ENCODE results near the gene ANO6.
"Not testable (repeated sequence)": the region's sequence is repeated elsewhere in the genome, so short reads cannot be mapped to it uniquely, and the experiment has no call there.

ANO6 gene

DNA sequence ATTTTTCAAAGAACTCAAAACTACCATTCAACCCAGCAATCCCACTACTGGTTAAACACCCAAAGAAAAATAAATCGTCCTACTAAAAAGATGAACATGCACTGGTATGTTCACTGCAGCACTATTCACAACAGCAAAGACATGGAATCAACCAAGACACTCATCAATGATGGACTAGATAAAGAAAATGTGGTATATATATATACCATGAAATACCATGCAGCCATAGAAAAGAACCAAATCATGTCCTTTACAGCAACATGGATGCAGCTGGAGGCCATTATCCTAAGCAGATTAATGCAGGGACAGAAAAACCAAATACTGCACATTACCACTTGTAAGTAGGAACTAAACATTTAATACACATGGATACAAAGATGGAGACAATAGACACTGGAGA is 3.8 kb upstream of the ANO6 start:
- DNase-seq, result no peak

DNA sequence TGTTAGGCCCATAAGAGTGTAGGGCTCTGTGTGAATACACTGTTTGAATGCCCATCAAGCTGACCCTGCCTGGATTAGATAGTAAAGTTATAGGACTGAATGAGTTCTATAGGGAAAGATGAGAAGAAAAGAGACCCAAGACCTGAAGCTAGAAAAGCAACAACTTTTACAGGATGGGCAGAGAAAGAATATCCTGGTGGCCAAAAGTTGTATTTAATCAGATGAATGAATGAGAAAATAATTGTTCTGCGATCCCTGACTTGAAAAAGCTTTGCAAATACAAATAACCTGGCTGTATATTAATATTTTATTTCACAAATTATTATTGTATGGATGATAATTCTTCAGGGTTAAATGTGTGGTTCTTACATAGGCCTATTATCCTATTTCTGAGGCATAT is 2.8 kb upstream of the ANO6 start:
- no peak for DNase-seq

DNA sequence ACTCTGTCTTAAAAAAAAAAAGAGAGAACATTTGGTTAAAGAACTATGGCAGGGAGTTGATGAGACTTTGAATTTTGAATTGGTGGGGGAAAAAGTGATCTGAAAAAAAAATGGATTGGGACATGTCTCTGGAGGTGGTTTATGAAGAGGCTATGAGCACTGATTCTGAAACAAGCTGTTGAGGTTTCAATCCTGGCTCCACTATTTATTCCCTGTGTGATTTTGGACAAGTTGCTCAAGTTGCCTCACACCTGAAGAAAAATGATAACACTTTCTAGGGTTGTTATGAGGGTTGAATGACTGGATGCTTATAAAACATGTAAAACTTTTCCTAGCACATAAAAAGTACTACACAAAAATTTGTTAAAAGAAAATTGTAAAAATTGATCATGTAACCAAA is 1.8 kb upstream of the ANO6 start:
- no peak for DNase-seq

DNA sequence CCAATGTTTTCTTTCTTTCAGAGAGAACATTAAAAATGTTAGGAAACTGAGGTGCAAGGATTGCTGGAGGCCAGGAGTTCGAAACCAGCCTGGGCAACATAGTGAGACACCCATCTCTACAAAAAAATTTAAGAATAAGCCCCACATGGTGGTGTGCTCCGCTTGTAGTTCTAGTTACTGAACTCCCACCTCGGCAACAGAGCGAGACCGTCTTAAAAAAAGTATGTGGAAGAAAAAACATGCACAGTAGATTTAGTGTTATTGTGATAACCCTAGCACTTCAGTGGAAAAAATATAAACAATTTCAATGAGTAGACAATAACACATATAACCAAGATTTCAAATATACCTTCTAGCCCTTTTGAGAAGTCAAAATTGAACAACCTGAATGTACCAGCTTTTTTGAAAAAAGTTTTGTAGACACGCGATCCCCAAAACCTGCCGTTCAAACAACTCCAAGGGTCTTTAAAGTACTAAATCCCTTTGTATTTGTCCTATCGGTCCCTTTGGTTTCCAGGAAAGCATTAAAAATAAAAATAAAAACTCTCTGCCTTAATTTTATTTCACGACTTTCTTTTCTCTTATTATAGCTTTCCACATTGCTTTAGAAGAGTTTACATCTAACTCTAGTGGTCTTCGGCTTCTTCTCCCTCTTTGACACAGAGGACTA is 1.0 kb upstream of the ANO6 start:
- DNase-seq, result peak; percentile 54

DNA sequence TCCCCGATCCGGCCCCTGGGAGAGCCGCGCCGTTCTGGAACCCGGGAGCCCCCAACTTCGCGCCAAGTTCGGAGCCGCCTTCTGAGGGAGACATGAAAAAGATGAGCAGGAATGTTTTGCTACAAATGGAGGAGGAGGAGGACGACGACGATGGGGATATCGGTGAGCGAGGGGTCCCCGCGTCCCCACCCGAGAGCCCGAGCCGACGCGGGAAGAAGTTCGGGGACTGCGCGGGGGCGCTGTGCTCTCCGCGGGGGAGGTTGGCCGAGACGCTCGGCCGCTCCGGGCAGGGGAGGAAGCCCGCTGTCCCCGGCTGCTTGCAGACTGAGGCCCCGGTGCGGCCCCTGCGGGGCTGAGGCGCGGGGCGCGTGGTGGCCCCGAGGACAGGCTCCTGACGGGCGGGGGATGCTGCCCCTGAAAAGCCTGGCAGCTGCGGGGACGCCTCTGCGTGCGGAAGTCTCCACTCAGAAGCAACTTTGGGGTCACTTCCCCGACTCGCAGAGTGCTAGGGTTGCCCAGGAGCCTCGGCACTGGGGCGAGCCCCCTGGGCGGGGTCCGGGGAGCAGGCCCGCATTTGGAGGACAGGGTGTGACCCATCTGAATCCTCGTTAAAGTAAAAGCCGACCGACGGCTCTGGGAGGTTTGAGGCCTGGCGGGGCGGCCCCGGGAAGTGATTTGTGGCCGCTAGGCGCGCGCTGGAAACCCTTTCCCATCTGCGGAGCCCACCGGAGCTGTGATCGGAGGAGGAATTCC is 511 bp downstream of the ANO6 start:
- peak; percentile 68 for DNase-seq

DNA sequence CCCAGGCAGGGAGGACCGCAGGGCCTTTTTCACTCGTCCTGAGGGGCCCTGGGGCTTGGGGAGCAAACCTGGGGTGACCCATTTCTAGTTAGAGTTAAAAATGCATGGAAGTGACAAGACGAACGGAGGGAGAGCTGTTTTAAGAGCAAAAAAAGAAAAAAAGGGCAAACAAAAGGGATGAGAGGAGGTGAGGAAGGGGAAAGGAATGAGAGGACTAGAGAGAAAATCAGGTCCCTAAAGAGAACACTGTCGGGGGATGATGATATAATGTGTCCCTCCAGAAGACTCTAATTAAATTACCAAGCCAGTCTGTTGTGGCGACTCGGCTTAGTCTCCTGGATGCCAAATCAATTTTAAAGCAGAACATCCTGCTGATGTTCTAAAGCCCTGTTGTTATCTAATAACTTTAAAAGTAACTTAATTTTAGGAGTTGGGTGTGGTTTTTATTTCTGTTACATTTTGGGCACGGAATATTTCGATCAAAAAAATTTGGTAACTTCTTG is 1.1 kb downstream of the ANO6 start:
- DNase-seq, result peak; percentile 17

DNA sequence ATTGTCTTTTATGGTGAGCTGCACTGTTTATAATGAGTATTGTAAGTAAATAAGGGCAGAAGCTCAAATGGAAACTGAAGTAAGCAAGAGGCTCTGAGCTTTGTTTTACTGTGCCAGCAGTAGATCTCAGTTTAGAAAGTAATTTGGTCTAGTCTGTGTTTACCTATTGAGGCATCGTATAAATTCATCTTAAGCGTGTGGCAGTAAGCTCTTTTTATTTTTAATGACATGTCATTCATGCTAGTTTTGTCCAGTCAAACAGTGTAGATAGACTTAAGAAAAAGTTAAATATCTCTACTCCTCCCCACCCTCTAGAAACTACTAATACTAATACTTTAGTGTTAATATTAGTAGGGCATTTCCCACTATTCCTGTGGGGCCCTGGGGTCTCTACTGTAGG is 2.0 kb downstream of the ANO6 start:
- no peak for DNase-seq

DNA sequence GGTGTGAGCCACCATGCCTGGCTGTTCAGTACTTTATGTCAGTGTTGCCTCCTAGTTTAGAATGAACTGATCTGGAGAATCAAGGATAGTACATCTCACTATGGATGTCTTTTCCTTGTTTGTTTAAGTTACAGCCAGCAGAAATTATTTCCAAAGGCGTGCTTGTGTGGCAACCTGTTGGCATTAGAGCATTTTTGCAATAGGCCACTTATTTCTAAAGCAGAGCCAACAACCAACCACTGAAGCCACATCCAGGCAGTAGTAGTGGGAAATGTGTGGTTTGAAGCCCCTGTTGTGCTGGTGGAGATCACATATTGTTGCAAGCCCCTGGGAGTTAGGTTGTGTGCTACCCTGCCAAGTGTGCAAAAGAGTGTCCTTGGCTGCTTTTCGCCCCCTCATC is 3.7 kb downstream of the ANO6 start:
- DNase-seq, result no peak

DNA sequence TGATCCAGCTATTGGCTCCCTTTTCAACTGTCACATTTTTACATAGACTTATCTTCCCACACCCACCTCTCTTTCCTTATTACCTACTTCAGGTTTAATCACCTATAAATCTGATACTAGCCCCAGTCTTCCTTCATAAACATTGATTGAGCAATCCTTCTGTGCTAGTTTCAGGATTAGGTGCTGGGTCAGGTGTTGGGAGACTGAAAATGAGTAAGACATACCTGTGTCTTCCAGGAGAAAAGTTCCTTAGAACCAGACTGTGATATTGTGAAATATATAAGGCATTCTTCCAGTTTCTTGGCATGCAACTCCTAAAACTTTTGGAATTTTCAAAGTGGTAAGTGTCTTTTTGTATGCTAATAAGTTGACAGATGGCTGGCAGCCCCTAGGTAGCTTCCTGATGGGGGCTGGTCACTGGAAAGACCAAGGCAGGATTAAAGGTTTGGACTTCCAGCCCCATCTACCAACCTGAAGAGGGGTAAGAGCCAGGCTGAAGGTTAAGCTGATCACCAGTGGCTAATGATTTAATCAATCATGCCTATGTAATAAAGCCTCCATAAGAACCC is 4.6 kb downstream of the ANO6 start:
- no peak for DNase-seq

DNA sequence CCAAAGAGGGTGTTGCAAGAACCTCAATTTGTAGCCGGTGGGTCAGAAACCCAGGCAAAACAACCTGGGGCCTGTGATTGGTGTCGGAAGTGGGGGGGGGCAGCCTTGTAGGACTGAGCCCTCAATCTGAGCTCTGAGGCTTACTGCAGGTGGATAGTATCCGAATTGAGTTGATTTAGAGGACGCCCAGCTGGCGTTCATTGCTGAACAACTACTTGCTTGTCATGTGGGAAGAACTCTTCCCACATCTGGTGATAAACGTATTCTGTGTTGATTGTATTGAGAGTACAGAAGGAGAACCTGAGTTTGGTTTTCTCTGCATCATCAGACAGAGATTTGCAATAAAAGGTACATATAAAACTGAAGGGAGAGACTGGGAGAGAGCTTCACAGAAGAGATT is 5.1 kb downstream of the ANO6 start:
- no peak for DNase-seq

DNA sequence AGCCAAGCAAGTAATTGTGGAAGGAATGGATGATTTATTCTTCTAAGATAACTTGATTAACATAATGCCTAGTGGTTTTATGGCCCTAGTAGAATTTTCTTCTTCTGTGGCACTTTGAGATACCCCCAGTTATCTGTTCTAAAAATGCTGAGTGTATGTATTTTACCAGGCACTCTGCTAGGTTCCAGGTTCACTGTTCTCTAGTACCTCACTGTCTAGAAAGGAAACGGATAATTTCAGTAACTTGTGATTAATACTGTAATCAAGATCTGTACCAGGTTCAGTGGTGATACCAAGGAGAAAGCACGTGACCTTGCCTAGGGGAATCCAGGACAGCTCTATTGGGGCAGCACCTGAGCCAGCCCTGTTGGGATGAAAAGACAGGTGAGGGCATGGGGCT is 8.0 kb downstream of the ANO6 start:
- DNase-seq, result no peak

DNA sequence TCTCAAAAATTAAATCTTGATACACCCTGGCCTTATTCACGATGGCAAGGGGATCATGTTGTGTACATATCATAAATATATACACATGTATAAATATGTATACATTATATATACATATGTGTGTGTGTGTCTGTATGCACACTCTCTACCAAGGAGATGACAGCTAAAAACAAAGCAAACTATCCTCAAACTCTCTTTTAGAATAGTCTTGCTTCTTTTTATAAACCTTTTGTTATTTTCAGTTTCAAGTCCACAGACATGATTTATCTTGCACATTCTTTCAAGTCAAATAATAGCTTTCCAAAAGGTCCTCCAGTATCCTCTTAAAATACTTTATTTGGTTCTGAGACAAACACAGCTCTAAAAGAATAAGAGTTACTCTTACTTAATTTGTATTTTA is 8.4 kb downstream of the ANO6 start:
- DNase-seq, result no peak

DNA sequence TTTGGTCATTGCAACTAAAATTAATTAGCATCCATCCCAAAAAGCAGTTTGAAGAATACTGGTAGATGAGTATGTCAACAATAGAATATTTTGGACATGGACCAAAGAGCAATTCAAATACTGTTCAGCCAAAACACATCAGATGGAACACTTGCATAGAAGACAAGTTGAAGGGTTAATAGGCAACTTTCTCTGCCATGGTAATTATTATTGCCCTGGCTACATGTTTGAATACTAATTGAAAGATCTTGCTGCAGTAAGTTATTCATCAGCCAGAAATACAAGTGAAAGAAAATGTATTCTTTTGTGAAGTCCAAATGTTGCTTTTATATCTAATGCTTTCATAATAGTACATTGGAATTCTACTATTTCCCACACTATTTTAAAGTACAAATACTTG is 10.1 kb downstream of the ANO6 start:
- no peak for DNase-seq

DNA sequence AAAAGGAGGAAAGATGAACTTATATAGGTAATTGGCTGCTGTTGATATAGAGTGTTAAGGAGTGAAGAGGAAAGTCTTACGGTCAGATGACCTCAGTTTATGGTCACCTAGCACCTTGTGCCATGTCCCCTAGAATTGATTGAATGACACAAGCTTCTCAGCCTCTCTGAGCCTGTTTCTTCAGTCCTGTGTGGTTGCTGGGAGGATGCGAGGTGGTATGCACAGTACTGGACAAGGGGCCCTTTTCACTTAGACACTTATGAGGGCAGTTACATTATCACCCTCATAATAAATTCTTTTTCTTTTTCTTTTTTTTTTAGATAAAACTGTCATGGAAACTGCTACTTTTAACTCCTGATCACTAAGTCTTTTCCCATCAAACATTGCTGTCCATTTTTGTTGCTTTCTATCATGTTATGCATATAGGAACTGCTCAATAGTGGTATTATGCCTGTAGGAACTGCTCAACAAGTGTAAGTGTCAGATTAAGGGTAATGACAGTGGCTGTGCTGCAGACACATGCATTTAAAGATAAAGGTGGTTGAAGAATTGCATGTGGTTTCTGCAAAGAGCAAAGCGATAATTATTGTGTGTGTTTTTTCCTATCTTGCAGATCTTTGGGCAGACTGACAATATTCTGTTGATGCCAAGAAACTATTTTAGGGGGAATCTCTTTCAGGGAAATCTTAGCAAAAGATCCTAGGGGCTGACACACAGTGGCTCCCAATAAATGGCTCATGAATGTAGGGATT is 11.6 kb downstream of the ANO6 start:
- peak; percentile 91 for DNase-seq

DNA sequence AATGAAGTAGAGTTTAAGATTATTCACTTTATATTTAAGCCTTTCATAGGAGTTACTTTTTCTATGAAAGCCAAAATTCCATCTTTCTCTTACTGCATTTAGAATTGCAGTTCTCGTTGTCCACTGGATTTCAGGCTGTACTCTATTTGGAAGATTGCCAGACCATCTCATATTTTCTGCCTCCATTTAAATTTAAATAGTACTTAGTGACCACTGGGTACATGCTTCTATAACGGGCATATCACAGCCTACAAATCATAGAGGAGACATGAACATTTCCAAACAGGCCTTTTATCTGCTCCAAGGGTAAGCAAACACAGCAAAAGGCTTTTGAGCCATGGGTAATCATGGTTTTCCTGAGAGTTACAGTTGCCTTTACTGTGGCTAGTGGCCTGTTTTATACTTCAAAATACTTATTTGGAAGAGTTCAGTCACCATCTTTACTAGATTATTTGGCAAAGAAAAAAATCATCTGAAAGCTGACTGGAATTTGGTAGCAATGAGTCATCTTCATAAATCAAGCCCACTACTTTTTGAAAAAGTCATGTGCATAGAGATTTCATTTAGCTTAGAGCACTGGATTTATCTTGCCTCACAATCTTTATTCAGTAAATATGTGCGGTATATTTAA is 15.7 kb downstream of the ANO6 start:
- no peak for DNase-seq

DNA sequence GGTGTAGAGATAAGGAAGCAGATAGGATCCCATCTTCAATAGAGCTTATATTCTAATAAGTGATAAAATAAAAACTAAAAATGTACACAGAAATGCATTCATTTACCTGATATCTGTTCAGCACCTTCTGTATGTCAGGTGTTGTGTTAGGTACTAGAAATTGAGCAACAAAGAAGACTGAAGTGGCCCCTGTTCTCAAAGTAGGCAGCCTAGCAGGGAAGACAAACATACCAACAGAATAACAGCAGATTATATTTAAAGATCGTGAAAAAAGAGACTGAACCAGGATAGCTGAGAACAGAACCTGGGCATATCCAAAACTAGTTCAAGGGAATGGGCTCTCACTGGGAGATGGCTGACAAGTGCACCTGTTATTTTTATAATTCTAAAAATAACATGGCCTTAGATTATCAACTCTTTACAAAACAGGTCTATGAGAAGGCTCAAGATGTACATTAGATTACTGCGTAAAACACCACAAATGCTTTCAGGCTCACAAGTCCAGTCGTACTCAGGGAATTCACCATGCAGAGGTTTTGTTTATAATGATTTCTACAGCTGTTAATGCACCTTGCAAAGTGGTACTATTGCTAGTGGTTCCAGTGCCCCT is 16.4 kb downstream of the ANO6 start:
- no peak for DNase-seq

DNA sequence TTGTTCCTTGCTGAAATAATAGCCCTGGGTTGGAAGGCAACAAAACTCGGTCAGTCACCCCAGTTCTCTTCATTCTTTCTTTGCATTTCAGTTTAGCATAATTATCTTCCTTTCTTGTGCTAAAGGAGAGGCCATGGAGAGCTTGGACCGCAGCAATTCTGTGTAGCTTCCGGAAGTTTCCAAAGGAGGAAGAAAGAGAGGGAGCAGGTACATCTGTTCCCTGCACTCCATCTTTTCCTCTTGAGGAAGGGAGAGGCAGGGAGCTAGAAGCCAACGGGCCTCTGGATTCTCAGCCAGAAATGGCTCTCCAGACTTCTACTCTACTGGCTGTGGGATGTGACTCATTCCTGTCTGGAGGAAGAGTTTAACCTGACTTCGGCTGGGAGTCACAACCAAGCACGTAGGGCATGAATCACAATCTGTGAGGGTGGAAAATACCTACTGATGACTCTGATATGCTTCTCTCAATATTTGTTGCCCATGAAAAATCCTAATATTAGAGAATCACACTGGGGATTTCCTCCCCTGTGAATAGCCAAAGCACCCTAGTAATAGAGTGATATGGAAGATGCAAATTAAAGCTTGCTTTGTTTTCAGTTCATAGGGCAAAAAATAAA is 17.0 kb downstream of the ANO6 start:
- no peak for DNase-seq

DNA sequence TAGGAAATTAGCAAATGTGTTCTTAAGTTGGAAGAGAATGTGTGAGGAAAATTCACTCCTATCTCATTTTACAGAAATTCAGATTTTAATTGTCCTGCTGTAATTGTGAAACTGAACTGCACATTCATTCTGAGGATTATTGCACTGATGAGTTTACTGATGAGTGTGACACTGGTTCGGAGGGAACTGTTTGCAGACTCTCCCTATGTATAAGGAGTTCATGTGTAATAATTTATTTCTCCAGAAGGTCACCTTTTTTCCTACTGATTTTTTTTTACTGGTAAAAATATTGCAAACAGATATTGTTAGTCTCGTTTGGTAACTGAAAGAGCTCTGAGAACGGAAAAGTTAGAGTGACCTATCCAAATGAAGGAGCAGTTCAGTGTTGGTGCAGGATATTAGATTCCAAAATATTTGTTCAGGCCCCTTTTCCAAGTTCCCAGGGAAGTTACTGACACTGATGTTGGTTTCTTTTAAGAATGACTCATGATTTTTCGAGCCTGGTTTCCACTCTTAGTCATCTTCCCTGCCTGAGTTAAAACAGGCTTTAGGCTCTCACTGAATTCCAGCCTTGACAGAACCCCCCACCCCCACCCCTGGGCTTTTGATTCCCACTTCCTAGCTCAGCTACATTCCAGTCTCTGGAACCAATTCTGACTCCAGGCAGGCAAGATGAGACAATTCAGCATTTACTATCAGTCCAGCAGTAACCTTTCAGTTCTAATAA is 18.4 kb downstream of the ANO6 start:
- DNase-seq, result peak; percentile 34

DNA sequence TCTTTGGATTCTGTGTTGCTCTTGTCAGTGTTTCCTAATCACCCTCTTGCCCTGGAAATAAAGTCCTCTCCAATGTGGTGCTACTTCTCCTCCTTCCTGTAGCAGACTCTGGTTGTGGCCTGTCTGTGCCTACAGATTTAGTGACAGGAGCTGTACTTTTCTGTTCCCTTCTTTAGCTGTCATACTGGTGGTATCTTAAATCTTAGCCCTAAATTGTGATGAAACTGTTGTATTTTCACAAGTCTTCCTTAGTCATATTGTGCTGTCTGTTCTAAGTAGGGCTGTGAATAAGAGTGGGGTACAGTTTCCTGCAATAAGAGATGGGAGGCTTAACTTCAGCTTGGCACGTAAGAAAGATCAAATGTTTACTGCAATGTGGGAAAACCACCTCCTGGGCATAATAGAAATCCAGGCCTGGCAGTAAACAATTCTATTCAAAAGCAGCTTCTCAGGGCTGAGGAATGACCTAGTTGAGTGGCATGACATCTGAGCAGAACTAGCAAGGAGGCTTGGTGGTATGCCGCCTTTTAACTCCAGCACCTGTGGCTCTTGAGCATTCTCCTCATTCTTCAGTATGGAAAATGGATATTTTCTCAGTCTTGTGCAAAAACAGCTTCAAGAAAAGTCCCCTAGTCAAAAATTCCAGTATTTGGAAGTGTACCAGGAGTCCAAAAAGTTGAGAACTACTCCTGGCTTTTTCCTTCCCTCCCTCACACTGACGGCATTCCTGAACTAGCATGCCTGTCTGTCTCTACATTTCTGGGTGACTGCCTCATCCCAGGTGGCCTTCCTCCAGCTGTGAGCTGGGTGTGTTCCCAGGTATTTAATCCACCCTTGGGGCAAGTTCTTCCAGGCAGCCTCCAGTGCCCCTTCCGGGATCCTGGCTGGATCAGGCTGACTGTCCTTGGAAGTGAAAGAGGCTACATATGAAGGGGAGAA is 19.5 kb downstream of the ANO6 start:
- peak; percentile 17 for DNase-seq

DNA sequence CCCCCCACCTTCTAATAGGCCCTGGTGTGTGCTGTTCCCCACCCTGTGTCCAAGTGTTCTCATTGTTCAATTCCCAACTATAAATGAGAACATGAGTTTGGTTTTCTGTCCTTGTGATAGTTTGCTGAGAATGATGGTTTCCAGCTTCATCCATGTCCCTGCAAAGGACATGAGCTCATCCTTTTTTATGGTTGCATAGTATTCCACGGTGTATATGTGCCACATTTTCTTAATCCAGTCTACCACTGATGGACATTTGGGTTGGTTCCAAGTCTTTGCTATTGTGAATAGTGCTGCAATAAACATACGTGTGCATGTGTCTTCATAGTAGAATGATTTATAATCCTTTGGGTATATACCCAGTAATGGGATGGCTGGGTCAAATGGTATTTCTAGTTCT is 20.5 kb downstream of the ANO6 start:
- not testable (repeated sequence) for DNase-seq

Data from hematopoietic multipotent progenitor cell treated with erythropoietin and hydrocortisone succinate and interleukin-3 and kit ligand, for 6 days (in vitro differentiated cells).